Stomach (tissue), 4 donors: ENCODE results near the gene TAC3.
"Not testable (repeated sequence)": the region's sequence is repeated elsewhere in the genome, so short reads cannot be mapped to it uniquely, and the experiment has no call there.

Experiments
- CTCF ChIP-seq, 7 experiments: fragments of 450-650 bp in 4 of 7; fragments of 200-600 bp in 3 of 7; sonication (generic) in 3 of 7; IDR thresholded peaks; one replicate each; pipeline ENCODE4 v1.5.1; 2016 to 2019; ENCODE audit warnings: antibody characterized with exemption in 7 of 7, control low read depth in 2 of 7, mild to moderate bottlenecking in 1 of 7
- POLR2A ChIP-seq, 4 donors: fragments of 450-650 bp; IDR thresholded peaks; one replicate each; pipeline ENCODE4 v1.6.1; 2016; ENCODE audit warnings: antibody characterized with exemption in 4 of 4, control low read depth in 2 of 4, mild to moderate bottlenecking in 1 of 4, moderate library complexity in 1 of 4

DNA sequence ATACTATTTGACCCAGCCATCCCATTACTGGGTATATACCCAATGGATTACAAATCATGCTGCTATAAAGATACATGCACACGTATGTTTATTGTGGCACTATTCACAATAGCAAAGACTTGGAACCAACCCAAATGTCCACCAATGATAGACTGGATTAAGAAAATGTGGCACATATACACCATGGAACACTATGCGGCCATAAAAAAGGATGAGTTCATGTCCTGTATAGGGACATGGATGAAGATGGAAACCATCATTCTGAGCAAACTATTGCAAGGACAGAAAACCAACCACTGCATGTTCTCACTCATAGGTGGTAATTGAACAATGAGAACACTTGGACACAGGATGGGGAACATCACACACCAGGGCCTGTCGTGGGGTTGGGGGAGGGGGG, 42.1 kb downstream of the TAC3 start:
- not testable (repeated sequence) for TF ChIP-seq CTCF, POLR2A (IDR thresholded peaks at IDR 0.05)
